HCT116 (cell line): Measurements from ENCODE around the gene S100P. TPM values are rescaled to one million over a fixed set of nuclear protein-coding genes. Genes with fewer than 3 reads are reported as not detected.
"Not testable (repeated sequence)": the region's sequence is repeated elsewhere in the genome, so short reads cannot be mapped to it uniquely, and the experiment has no call there.

Experiments
- ATAC-seq: fragments of 200-7000 bp; cut with Tn5 transposase; 2 replicates; pipeline ENCODE4 v1.9.1; 2020; ENCODE audit warnings: mild to moderate bottlenecking, moderate library complexity
- BruUV-seq: library from RNA; stranded (reverse); fragments of 400-500 nt; replicated peaks from 2 replicates; lab custom pipeline; 2021; lab: Mats Ljungman, UMichigan
- CTCF ChIA-PET: fragments of 300-600 bp; sonication (Branson Sonifier 250); formaldehyde crosslinking; loops from one replicate; lab custom pipeline; 2021; ENCODE audit warnings: antibody characterized with exemption; lab: Charles Lee
- POLR2A ChIA-PET: fragments of 300-600, 350-600 bp; sonication (Branson Sonifier 250); formaldehyde crosslinking; loops from one replicate; lab custom pipeline; 2021; ENCODE audit warnings: antibody characterized with exemption; lab: Charles Lee
- RAD21 ChIA-PET, 2 experiments: fragments of 300-600 bp; sonication (Branson Sonifier 250); formaldehyde crosslinking; loops; one replicate each; lab custom pipeline; 2023; ENCODE audit warnings: low total read pairs in 2 of 2; ENCODE audit not compliant: uncharacterized antibody in 2 of 2, unreplicated experiment in 2 of 2, low non-redundant PET in 1 of 2; lab: Charles Lee
- DNase-seq: peaks from one replicate; pipeline ENCODE4 v3.0.0-alpha.2; 2010; ENCODE audit warnings: low read depth, low spot score
- H2AFZ ChIP-seq: fragments of 200-600 bp; shearing (Covaris generic), sonication (generic); 2 replicates; pipeline ENCODE4 v1.6.1; 2017; ENCODE audit warnings: low read depth, mixed run types, mixed read lengths, antibody characterized with exemption, low read length; ENCODE audit not compliant: poor library complexity, severe bottlenecking
- H3K27ac ChIP-seq: 2 replicates; pipeline ENCODE4 v1.5.1; 2012; ENCODE audit warnings: low read depth, low read length
- H3K27me3 ChIP-seq: fragments of 200-600 bp; sonication (generic); 2 replicates; pipeline ENCODE4 v1.6.1; 2016; ENCODE audit warnings: mixed run types, low read length, mixed read lengths; ENCODE audit not compliant: insufficient read depth
- H3K36me3 ChIP-seq, 2 experiments: fragments of 200-500 bp in 1 of 2; fragments of 200-600 bp in 1 of 2; sonication (Bioruptor generic) in 1 of 2; sonication (generic) in 1 of 2; 2 replicates each; pipeline versions ENCODE4 v1.5.1 to v1.6.1; 2014 to 2016; ENCODE audit warnings: low read length in 2 of 2, inconsistent platforms in 1 of 2, mixed read lengths in 1 of 2, mixed run types in 1 of 2; ENCODE audit not compliant: insufficient read depth in 2 of 2, control insufficient read depth in 1 of 2
- H3K4me1 ChIP-seq, 2 experiments: fragments of 200-600 bp in 1 of 2; sonication (generic) in 1 of 2; 2 replicates each; pipeline versions ENCODE4 v1.5.1 to v1.6.1; 2012 to 2017; ENCODE audit warnings: low read length in 2 of 2, inconsistent platforms in 1 of 2, mild to moderate bottlenecking in 1 of 2, mixed read lengths in 1 of 2, mixed run types in 1 of 2, moderate library complexity in 1 of 2; ENCODE audit not compliant: insufficient read depth in 2 of 2, control insufficient read depth in 1 of 2
- H3K4me2 ChIP-seq: fragments of 200-600 bp; sonication (generic); 2 replicates; pipeline ENCODE4 v1.6.1; 2017; ENCODE audit warnings: mixed run types, low read length, mixed read lengths
- H3K4me3 ChIP-seq, 2 experiments: fragments of 200-600 bp in 1 of 2; sonication (generic) in 1 of 2; replicated peaks in 1 of 2; 2 replicates each; pipeline ENCODE4 v1.5.1; 2011 to 2016; ENCODE audit warnings: low read length in 2 of 2, control low read depth in 1 of 2, low read depth in 1 of 2, mild to moderate bottlenecking in 1 of 2, mixed read lengths in 1 of 2, mixed run types in 1 of 2
- H3K79me2 ChIP-seq: fragments of 200-600 bp; sonication (generic); 2 replicates; pipeline ENCODE4 v1.6.1; 2017; ENCODE audit warnings: mild to moderate bottlenecking, mixed run types, low read length, moderate library complexity, mixed read lengths; ENCODE audit not compliant: insufficient read depth
- H3K9ac ChIP-seq: fragments of 200-600 bp; sonication (generic); 2 replicates; pipeline ENCODE4 v1.6.1; 2016; ENCODE audit warnings: low read length, mixed read lengths
- H3K9me2 ChIP-seq: fragments of 200-600 bp; sonication (generic), shearing (Covaris generic); 2 replicates; pipeline ENCODE4 v1.6.1; 2017; ENCODE audit warnings: mixed run types, mild to moderate bottlenecking, moderate library complexity; ENCODE audit not compliant: insufficient read depth
- H3K9me3 ChIP-seq, 2 experiments: fragments of 200-500 bp in 1 of 2; fragments of 200-600 bp in 1 of 2; sonication (Bioruptor generic) in 1 of 2; sonication (generic) in 1 of 2; 2 replicates each; pipeline ENCODE4 v1.6.1; 2014 to 2017; ENCODE audit warnings: low read length in 2 of 2, mixed read lengths in 2 of 2, inconsistent platforms in 1 of 2, low read depth in 1 of 2, mild to moderate bottlenecking in 1 of 2, mixed run types in 1 of 2, moderate library complexity in 1 of 2; ENCODE audit not compliant: control insufficient read depth in 1 of 2, insufficient read depth in 1 of 2
- H4K20me1 ChIP-seq: fragments of 200-600 bp; sonication (generic), shearing (Covaris generic); 2 replicates; pipeline ENCODE4 v1.6.1; 2017; ENCODE audit warnings: mixed run types, mild to moderate bottlenecking, moderate library complexity; ENCODE audit not compliant: insufficient read depth
- EGR1 ChIP-seq: IDR thresholded peaks from 2 replicates; pipeline ENCODE4 v1.6.1; 2012; ENCODE audit warnings: low read depth
- POLR2AphosphoS5 ChIP-seq: IDR thresholded peaks from 2 replicates; pipeline ENCODE4 v1.6.1; 2011; ENCODE audit warnings: mild to moderate bottlenecking, low read depth, low read length, moderate library complexity
- REST ChIP-seq: IDR thresholded peaks from 2 replicates; pipeline ENCODE4 v1.6.1; 2012; ENCODE audit warnings: low read depth
- intact Hi-C: fragments of 100-400 bp; cut with micrococcal nuclease; formaldehyde crosslinking; loops from 2 replicates; pipeline ENCODE4 v1.10.0; 2022
- total RNA-seq: library from RNA; stranded (reverse); gene quantifications from one replicate; pipeline ENCODE4 v1.2.1, GENCODE V29; 2021; ENCODE audit not compliant: unreplicated experiment
- TF ChIP-seq, protein P1 (sequence below), 3 experiments: fragments of 200-600 bp in 1 of 3; sonication (generic) in 1 of 3; IDR thresholded peaks in 2 of 3; conservative IDR thresholded peaks in 1 of 3; 2 replicates each; pipeline ENCODE4 v1.5.1; 2012 to 2017; ENCODE audit warnings: low read depth in 2 of 3, low read length in 2 of 3, antibody characterized with exemption in 1 of 3, borderline replicate concordance in 1 of 3, control low read depth in 1 of 3, mild to moderate bottlenecking in 1 of 3, mixed read lengths in 1 of 3, mixed run types in 1 of 3, moderate library complexity in 1 of 3; ENCODE audit not compliant: insufficient read depth in 1 of 3

Gene S100P
- total RNA-seq, 1 experiment from 2014 or later: 4.1 TPM

- ChIA-PET CTCF (no interaction called here), RAD21 (no interaction called here), POLR2A (no interaction called here)
- no peak overlapping the region for H3K27ac ChIP-seq
- no peak overlapping the region for H3K4me3 ChIP-seq
- H3K9me2 ChIP-seq: no peaks in the 10 kb centered on the region
- H3K4me1 ChIP-seq: no peaks in the 10 kb centered on the region
- no peaks in the 10 kb centered on the region for H3K36me3 ChIP-seq
- no peak overlapping the region for H3K4me2 ChIP-seq
- BruUV-seq: no TSS peak
- H3K27me3 ChIP-seq: no peaks in the 10 kb centered on the region
- H2AFZ ChIP-seq: no peak overlapping the region
- H4K20me1 ChIP-seq: no peaks in the 10 kb centered on the region
- intact Hi-C loops: no loop called here
- ATAC-seq (no peak), DNase-seq (no peak)
- no peak overlapping the region for H3K9ac ChIP-seq
- TF ChIP-seq EGR1 (no peak), POLR2AphosphoS5 (no peak), REST (no peak)
- TF ChIP-seq, protein P1, sequence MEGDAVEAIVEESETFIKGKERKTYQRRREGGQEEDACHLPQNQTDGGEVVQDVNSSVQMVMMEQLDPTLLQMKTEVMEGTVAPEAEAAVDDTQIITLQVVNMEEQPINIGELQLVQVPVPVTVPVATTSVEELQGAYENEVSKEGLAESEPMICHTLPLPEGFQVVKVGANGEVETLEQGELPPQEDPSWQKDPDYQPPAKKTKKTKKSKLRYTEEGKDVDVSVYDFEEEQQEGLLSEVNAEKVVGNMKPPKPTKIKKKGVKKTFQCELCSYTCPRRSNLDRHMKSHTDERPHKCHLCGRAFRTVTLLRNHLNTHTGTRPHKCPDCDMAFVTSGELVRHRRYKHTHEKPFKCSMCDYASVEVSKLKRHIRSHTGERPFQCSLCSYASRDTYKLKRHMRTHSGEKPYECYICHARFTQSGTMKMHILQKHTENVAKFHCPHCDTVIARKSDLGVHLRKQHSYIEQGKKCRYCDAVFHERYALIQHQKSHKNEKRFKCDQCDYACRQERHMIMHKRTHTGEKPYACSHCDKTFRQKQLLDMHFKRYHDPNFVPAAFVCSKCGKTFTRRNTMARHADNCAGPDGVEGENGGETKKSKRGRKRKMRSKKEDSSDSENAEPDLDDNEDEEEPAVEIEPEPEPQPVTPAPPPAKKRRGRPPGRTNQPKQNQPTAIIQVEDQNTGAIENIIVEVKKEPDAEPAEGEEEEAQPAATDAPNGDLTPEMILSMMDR (IDR thresholded peaks at IDR 0.05 in 2 of 3, conservative IDR thresholded peaks at IDR 0.05 in 1 of 3; ENCODE audit: borderline replicate concordance in 1 of 3, insufficient read depth in 1 of 3, low read depth in 2 of 3, low read length in 2 of 3): no peak
- TF ChIP-seq, all 23 proteins: peak for 0
- H3K9me3 ChIP-seq: no peaks in the 10 kb centered on the region
- H3K79me2 ChIP-seq: no peaks in the 10 kb centered on the region
Measured at GRCh38 chr4:6649216-6649615, 44.5 kb upstream of the S100P start.

DNA sequence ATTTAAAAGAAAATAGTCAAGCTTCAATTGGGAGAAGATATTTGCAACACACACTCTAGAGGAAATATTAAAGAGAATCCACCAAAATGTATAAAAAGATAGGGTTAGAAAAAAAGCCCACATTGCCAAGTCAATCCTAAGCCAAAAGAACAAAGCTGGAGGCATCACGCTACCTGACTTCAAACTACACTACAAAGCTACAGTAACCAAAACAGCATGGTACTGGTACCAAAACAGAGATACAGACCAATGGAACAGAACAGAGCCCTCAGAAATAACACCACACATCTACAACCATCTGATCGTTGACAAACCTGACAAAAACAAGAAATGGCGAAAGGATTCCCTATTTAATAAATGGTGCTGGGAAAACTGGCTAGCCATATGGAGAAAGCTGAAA is 39.5 kb upstream of the S100P start:
- RAD21 ChIA-PET, CTCF ChIA-PET, H3K9ac ChIP-seq, BruUV-seq, H3K79me2 ChIP-seq, DNase-seq, H3K9me2 ChIP-seq, H3K4me1 ChIP-seq, H3K36me3 ChIP-seq, intact Hi-C loops, H4K20me1 ChIP-seq, H3K4me2 ChIP-seq, H2AFZ ChIP-seq, H3K4me3 ChIP-seq, ATAC-seq, H3K9me3 ChIP-seq, H3K27ac ChIP-seq, H3K27me3 ChIP-seq: not testable (repeated sequence)
- POLR2A ChIA-PET: interaction anchor here (2.2 kb wide), 1 partner anchor 19 kb away, joined by 7 read pairs; a partner anchor contains a TSS

DNA sequence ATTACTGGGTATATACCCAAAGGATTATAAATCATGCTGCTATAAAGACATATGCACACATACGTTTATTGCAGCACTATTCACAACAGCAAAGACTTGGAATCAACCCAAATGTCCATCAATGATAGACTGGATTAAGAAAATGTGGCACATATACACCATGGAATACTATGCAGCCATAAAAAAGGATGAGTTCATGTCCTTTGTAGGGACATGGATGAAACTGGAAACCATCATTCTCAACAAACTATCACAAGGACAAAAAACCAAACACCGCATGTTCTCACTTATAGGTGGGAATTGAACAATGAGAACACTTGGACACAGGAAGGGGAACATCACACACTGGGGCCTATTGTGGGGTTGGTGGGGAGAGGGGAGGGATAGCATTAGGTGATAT is 38.4 kb upstream of the S100P start:
- CTCF ChIA-PET, H4K20me1 ChIP-seq, H3K4me3 ChIP-seq, H3K9ac ChIP-seq, H3K4me2 ChIP-seq, RAD21 ChIA-PET, H2AFZ ChIP-seq, DNase-seq, H3K79me2 ChIP-seq, H3K36me3 ChIP-seq, H3K9me3 ChIP-seq, BruUV-seq, H3K9me2 ChIP-seq, H3K4me1 ChIP-seq, H3K27me3 ChIP-seq, intact Hi-C loops, H3K27ac ChIP-seq, ATAC-seq: not testable (repeated sequence)
- POLR2A ChIA-PET: interaction anchor here (1.2 to 2.2 kb wide), 2 partner anchors 18 kb away, joined by 5 to 7 read pairs; a partner anchor contains a TSS
